HEK293 (cell line): ENCODE measurements around the gene CDK6.
A peak's percentile ranks its signal among the peaks of the same experiment; 100 is the strongest.

Source experiments
- ELK4 ChIP-seq: IDR thresholded peaks from 2 replicates; pipeline ENCODE4 v1.6.1; 2011; ENCODE audit warnings: mild to moderate bottlenecking, low read depth, low read length, borderline replicate concordance
- FEZF1 ChIP-seq: fragments of 450-650 bp; formaldehyde crosslinking; IDR thresholded peaks from 2 replicates; pipeline ENCODE4 v1.5.1; 2016; ENCODE audit warnings: missing biosample characterization, missing genetic modification characterization
- GLIS1 ChIP-seq: fragments of 450-650 bp; formaldehyde crosslinking; IDR thresholded peaks from 2 replicates; pipeline ENCODE4 v1.5.1; 2016; ENCODE audit warnings: missing biosample characterization, missing genetic modification characterization
- MYNN ChIP-seq: fragments of 450-650 bp; formaldehyde crosslinking; IDR thresholded peaks from 2 replicates; pipeline ENCODE4 v1.5.1; 2016; ENCODE audit warnings: missing biosample characterization, missing genetic modification characterization, borderline replicate concordance
- MZF1 ChIP-seq: fragments of 450-650 bp; formaldehyde crosslinking; IDR thresholded peaks from 2 replicates; pipeline ENCODE4 v1.5.1; 2017; ENCODE audit warnings: missing biosample characterization, missing genetic modification characterization, borderline replicate concordance
- PBX3 ChIP-seq: sonication (generic); formaldehyde crosslinking; IDR thresholded peaks from 2 replicates; pipeline ENCODE4 v1.8.1; 2022; ENCODE audit warnings: mild to moderate bottlenecking, moderate library complexity, missing genetic modification reagents
- PRDM1 ChIP-seq: fragments of 450-650 bp; formaldehyde crosslinking; IDR thresholded peaks from 2 replicates; pipeline ENCODE4; 2016; ENCODE audit warnings: missing biosample characterization, missing genetic modification characterization
- SALL2 ChIP-seq: fragments of 450-650 bp; formaldehyde crosslinking; IDR thresholded peaks from 2 replicates; pipeline ENCODE4 v1.5.0; 2017; ENCODE audit warnings: missing biosample characterization, mild to moderate bottlenecking, missing genetic modification characterization, borderline replicate concordance
- ZBTB1 ChIP-seq: fragments of 450-650 bp; formaldehyde crosslinking; IDR thresholded peaks from 2 replicates; pipeline ENCODE4 v1.5.1; 2016; ENCODE audit warnings: missing biosample characterization, missing genetic modification characterization
- ZBTB21 ChIP-seq: fragments of 450-650 bp; formaldehyde crosslinking; IDR thresholded peaks from 2 replicates; pipeline ENCODE4 v1.5.1; 2017; ENCODE audit warnings: missing biosample characterization, missing genetic modification characterization
- ZFHX2 ChIP-seq: fragments of 450-650 bp; formaldehyde crosslinking; conservative IDR thresholded peaks from 2 replicates; pipeline ENCODE4 v1.5.1; 2016; ENCODE audit warnings: missing biosample characterization, missing genetic modification characterization
- ZNF10 ChIP-seq: fragments of 450-650 bp; formaldehyde crosslinking; IDR thresholded peaks from 2 replicates; pipeline ENCODE4 v1.5.1; 2017; ENCODE audit warnings: missing biosample characterization, missing genetic modification characterization
- ZNF140 ChIP-seq: fragments of 450-650 bp; formaldehyde crosslinking; IDR thresholded peaks from 2 replicates; pipeline ENCODE4 v1.5.1; 2016; ENCODE audit warnings: missing biosample characterization, missing genetic modification characterization
- ZNF155 ChIP-seq: fragments of 450-650 bp; formaldehyde crosslinking; IDR thresholded peaks from 2 replicates; pipeline ENCODE4 v1.5.1; 2016; ENCODE audit warnings: missing biosample characterization, missing genetic modification characterization
- ZNF174 ChIP-seq: fragments of 450-650 bp; formaldehyde crosslinking; IDR thresholded peaks from 2 replicates; pipeline ENCODE4 v1.5.0; 2017; ENCODE audit warnings: missing biosample characterization, mild to moderate bottlenecking, missing genetic modification characterization
- ZNF202 ChIP-seq: fragments of 450-650 bp; formaldehyde crosslinking; IDR thresholded peaks from 2 replicates; pipeline ENCODE4 v1.5.1; 2016; ENCODE audit warnings: missing biosample characterization, missing genetic modification characterization, borderline replicate concordance
- ZNF239 ChIP-seq: fragments of 450-650 bp; formaldehyde crosslinking; IDR thresholded peaks from 2 replicates; pipeline ENCODE4 v1.5.1; 2016; ENCODE audit warnings: missing biosample characterization, missing genetic modification characterization
- ZNF24 ChIP-seq: fragments of 450-650 bp; formaldehyde crosslinking; IDR thresholded peaks from 2 replicates; pipeline ENCODE4 v1.5.1; 2016; ENCODE audit warnings: missing biosample characterization, missing genetic modification characterization
- ZNF280C ChIP-seq: fragments of 450-650 bp; formaldehyde crosslinking; IDR thresholded peaks from 2 replicates; pipeline ENCODE4 v1.5.1; 2016; ENCODE audit warnings: missing biosample characterization, missing genetic modification characterization
- ZNF350 ChIP-seq: fragments of 450-650 bp; formaldehyde crosslinking; IDR thresholded peaks from 2 replicates; pipeline ENCODE4 v1.5.0; 2017; ENCODE audit warnings: missing biosample characterization, mild to moderate bottlenecking, missing genetic modification characterization
- ZNF354C ChIP-seq: fragments of 450-650 bp; formaldehyde crosslinking; IDR thresholded peaks from 2 replicates; pipeline ENCODE4 v1.5.1; 2016; ENCODE audit warnings: missing biosample characterization, missing genetic modification characterization, low read depth, borderline replicate concordance
- ZNF518A ChIP-seq: fragments of 450-650 bp; formaldehyde crosslinking; conservative IDR thresholded peaks from 2 replicates; pipeline ENCODE4 v1.5.1; 2016; ENCODE audit warnings: low read depth, missing biosample characterization, missing genetic modification characterization
- ZNF629 ChIP-seq: fragments of 450-650 bp; formaldehyde crosslinking; IDR thresholded peaks from 2 replicates; pipeline ENCODE4 v1.5.1; 2017; ENCODE audit warnings: missing biosample characterization, missing genetic modification characterization
- ZNF701 ChIP-seq: fragments of 450-650 bp; formaldehyde crosslinking; IDR thresholded peaks from 2 replicates; pipeline ENCODE4 v1.5.1; 2016; ENCODE audit warnings: missing biosample characterization, missing genetic modification characterization
- ZNF747 ChIP-seq: fragments of 450-650 bp; formaldehyde crosslinking; IDR thresholded peaks from 2 replicates; pipeline ENCODE4 v1.5.1; 2016; ENCODE audit warnings: missing biosample characterization, missing genetic modification characterization
- ZNF830 ChIP-seq: fragments of 450-650 bp; IDR thresholded peaks from 2 replicates; pipeline ENCODE4 v1.5.0; 2018; ENCODE audit warnings: missing biosample characterization, missing genetic modification characterization, low read depth, mild to moderate bottlenecking, moderate library complexity
- ZSCAN23 ChIP-seq: fragments of 450-650 bp; formaldehyde crosslinking; IDR thresholded peaks from 2 replicates; pipeline ENCODE4 v1.5.1; 2016; ENCODE audit warnings: missing biosample characterization, missing genetic modification characterization
- TF ChIP-seq, protein P1 (sequence below): fragments of 450-650 bp; formaldehyde crosslinking; IDR thresholded peaks from 2 replicates; pipeline ENCODE4 v1.5.1; 2016; ENCODE audit warnings: missing biosample characterization, missing genetic modification characterization
- TF ChIP-seq, protein P2 (sequence below): fragments of 450-650 bp; formaldehyde crosslinking; IDR thresholded peaks from 2 replicates; pipeline ENCODE4 v1.5.1; 2016; ENCODE audit warnings: missing biosample characterization, missing genetic modification characterization

Gene CDK6

GRCh38 chr7:92833024-92833765, 3.2 kb downstream of the CDK6 start (continued):
- no peak for TF ChIP-seq ZNF518A (tag by site-specific recombination)
- no peak for TF ChIP-seq ZNF140 (tag by site-specific recombination)
- peak; percentile 59; the same call in 1 of the 2 replicates for TF ChIP-seq ZBTB1 (tag by site-specific recombination)
- no peak for TF ChIP-seq ZNF202
- no peak for TF ChIP-seq ZNF280C
- no peak for TF ChIP-seq ZBTB21 (tag by site-specific recombination)
- TF ChIP-seq ZNF239 (tag by site-specific recombination) = no peak
- TF ChIP-seq ZNF830 = no peak
- TF ChIP-seq ZNF354C (tag by site-specific recombination) = no peak
- TF ChIP-seq GLIS1 = no peak
- TF ChIP-seq ZNF701 (tag by site-specific recombination) = no peak
- TF ChIP-seq ZNF629 (tag by site-specific recombination) = no peak
- no peak for TF ChIP-seq ELK4
- TF ChIP-seq, protein P1, sequence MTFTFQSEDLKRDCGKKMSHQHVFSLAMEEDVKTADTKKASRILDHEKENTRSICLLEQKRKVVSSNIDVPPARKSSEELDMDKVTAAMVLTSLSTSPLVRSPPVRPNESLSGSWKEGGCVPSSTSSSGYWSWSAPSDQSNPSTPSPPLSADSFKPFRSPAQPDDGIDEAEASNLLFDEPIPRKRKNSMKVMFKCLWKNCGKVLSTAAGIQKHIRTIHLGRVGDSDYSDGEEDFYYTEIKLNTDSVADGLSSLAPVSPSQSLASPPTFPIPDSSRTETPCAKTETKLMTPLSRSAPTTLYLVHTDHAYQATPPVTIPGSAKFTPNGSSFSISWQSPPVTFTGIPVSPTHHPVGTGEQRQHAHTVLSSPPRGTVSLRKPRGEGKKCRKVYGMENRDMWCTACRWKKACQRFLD = no peak
- TF ChIP-seq ZNF747 (tag by site-specific recombination) = no peak
- no peak for TF ChIP-seq ZNF174 (tag by site-specific recombination)
- TF ChIP-seq ZNF350 = no peak
- no peak for TF ChIP-seq PRDM1
- no peak for TF ChIP-seq MZF1 (tag by site-specific recombination)
- TF ChIP-seq PBX3 (CRISPR knock-in tag) = no peak
- no peak for TF ChIP-seq ZNF24
- TF ChIP-seq MYNN (tag by site-specific recombination) = no peak
- TF ChIP-seq ZSCAN23 = no peak
- no peak for TF ChIP-seq SALL2
- TF ChIP-seq, protein P2, sequence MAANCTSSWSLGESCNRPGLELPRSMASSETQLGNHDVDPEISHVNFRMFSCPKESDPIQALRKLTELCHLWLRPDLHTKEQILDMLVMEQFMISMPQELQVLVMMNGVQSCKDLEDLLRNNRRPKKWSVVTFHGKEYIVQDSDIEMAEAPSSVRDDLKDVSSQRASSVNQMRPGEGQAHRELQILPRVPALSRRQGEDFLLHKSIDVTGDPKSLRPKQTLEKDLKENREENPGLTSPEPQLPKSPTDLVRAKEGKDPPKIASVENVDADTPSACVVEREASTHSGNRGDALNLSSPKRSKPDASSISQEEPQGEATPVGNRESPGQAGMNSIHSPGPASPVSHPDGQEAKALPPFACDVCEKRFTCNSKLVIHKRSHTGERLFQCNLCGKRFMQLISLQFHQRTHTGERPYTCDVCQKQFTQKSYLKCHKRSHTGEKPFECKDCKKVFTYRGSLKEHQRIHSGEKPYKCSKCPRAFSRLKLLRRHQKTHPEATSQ (tag by site-specific recombination) = no peak
- TF ChIP-seq FEZF1 (tag by site-specific recombination) = no peak
- TF ChIP-seq ZNF155 (tag by site-specific recombination) = no peak
- no peak for TF ChIP-seq ZNF10 (tag by site-specific recombination)
- no peak for TF ChIP-seq ZFHX2 (tag by site-specific recombination)
